ENCODE data around the gene CDH13. TPM values are rescaled to one million over a fixed set of nuclear protein-coding genes. Genes with fewer than 3 reads are reported as not detected.

The CDH13 gene
- total and polyA plus RNA-seq, 12 donors = 0.86 to 30.6 (median 2.4) TPM

- no peaks in the 10 kb centered on the region for H3K36me3 ChIP-seq (replicated peaks in 1 of 2)
- 65 to 82% (median 76%) methylated on average over 8 of the region's 8 CpGs for WGBS, 4 donors
- H3K27me3 ChIP-seq = no peaks in the 10 kb centered on the region
- H3K4me1 ChIP-seq (replicated peaks in 1 of 2) = peaks cover 1 to 5% of the 10 kb centered on the region in 2 donors
- no peak overlapping the region for H3K27ac ChIP-seq
- no peak for DNase-seq
- intact Hi-C loops (cut with DNase I) = no loop called here
- no peak overlapping the region for H3K4me3 ChIP-seq
- no peaks in the 10 kb centered on the region for H3K9me3 ChIP-seq (replicated peaks in 1 of 3)
- TF ChIP-seq CTCF (IDR thresholded peaks at IDR 0.05) (no peak), POLR2A (IDR thresholded peaks at IDR 0.05) (no peak)
These were observed 1192.6 kb downstream of the CDH13 start for GRCh38 chr16:83819361-83819760.

- Histone ChIP-seq H3K9me3 (replicated peaks in 1 of 3) (no peaks in the 10 kb centered on the region), H3K4me1 (replicated peaks in 1 of 2) (no peaks in the 10 kb centered on the region), H3K27me3 (no peaks in the 10 kb centered on the region), H3K4me3 (no peak overlapping the region), H3K27ac (no peak overlapping the region), H3K36me3 (replicated peaks in 1 of 2) (no peaks in the 10 kb centered on the region)
- WGBS, 4 donors = 35 to 41% (median 38%) methylated on average over 21 of the region's 21 CpGs
- peak; percentile 71 to 95 (median 85) for DNase-seq
- intact Hi-C loops (cut with DNase I) = loop anchor here (5.0 to 10.0 kb wide), 2 partner anchors 56 to 238 kb away; no protein-coding TSS in a partner anchor
- TF ChIP-seq POLR2A (IDR thresholded peaks at IDR 0.05) (no peak), CTCF (IDR thresholded peaks at IDR 0.05) (peak; percentile 81 to 96 (median 91))
These were observed 1199.6 kb downstream of the CDH13 start for GRCh38 chr16:83826146-83826913.

GRCh38 chr16:83830091-83830768, 1203.5 kb downstream of the CDH13 start:
- 77 to 89% (median 85%) methylated on average over 18 to 33 of the region's 33 CpGs for WGBS, 4 donors
- Histone ChIP-seq H3K4me3 (no peak overlapping the region), H3K36me3 (replicated peaks in 1 of 2) (no peaks in the 10 kb centered on the region), H3K27ac (no peak overlapping the region), H3K4me1 (replicated peaks in 1 of 2) (no peaks in the 10 kb centered on the region), H3K9me3 (replicated peaks in 1 of 3) (no peaks in the 10 kb centered on the region), H3K27me3 (no peaks in the 10 kb centered on the region)
- peak in 1 of 7 donors; percentile 33 for DNase-seq
- TF ChIP-seq CTCF (IDR thresholded peaks at IDR 0.05) (no peak), POLR2A (IDR thresholded peaks at IDR 0.05) (no peak)
- intact Hi-C loops (cut with DNase I) = no loop called here

GRCh38 chr16:83830769-83831455, 1204.1 kb downstream of the CDH13 start:
- no peak overlapping the region for H3K27ac ChIP-seq
- no peak overlapping the region for H3K4me3 ChIP-seq
- intact Hi-C loops (cut with DNase I) = no loop called here
- H3K36me3 ChIP-seq (replicated peaks in 1 of 2) = no peaks in the 10 kb centered on the region
- no peak for TF ChIP-seq POLR2A (IDR thresholded peaks at IDR 0.05)
- TF ChIP-seq CTCF (IDR thresholded peaks at IDR 0.05) = no peak
- H3K27me3 ChIP-seq = no peaks in the 10 kb centered on the region
- no peak for DNase-seq
- 74 to 76% (median 75%) methylated on average over 13 of the region's 13 CpGs for WGBS, 4 donors
- no peaks in the 10 kb centered on the region for H3K4me1 ChIP-seq (replicated peaks in 1 of 2)
- no peaks in the 10 kb centered on the region for H3K9me3 ChIP-seq (replicated peaks in 1 of 3)

Data from adrenal gland (tissue), 12 donors.